H1 (cell line): ENCODE results near the gene NCK2. TPM values are rescaled to one million over a fixed set of nuclear protein-coding genes. Genes with fewer than 3 reads are reported as not detected.

ENCODE experiments used
- CTCF ChIA-PET: fragments of 300-600 bp; sonication (Branson Sonifier 250); formaldehyde crosslinking; loops from one replicate; lab custom pipeline; 2021; ENCODE audit not compliant: partially characterized antibody; lab: Charles Lee
- POLR2A ChIA-PET: fragments of 300-600 bp; sonication (Branson Sonifier 250); formaldehyde crosslinking; loops from one replicate; lab custom pipeline; 2021; ENCODE audit warnings: inconsistent platforms; ENCODE audit not compliant: partially characterized antibody; lab: Charles Lee
- DNase-seq, 2 experiments: peaks; one replicate each; pipeline versions ENCODE4 v3.0.0 to v3.0.0-alpha.2; 2010 to 2022; ENCODE audit warnings: low spot score in 2 of 2, low read depth in 1 of 2, mixed read lengths in 1 of 2
- FAIRE-seq: peaks from 2 replicates; lab custom pipeline; 2011; peaks lifted over from hg19 to GRCh38; lab: Jason Lieb, UNC
- H2AFZ ChIP-seq: 2 replicates; pipeline ENCODE4 v1.8.1; 2012; ENCODE audit warnings: low read length, inconsistent platforms
- H2AK5ac ChIP-seq: 2 replicates; pipeline ENCODE4 v1.6.1; 2013; ENCODE audit warnings: low read depth, low read length
- H2BK120ac ChIP-seq: replicated peaks from 2 replicates; pipeline ENCODE3; 2013; ENCODE audit warnings: low read depth, low read length, inconsistent platforms
- H2BK12ac ChIP-seq: 2 replicates; pipeline ENCODE4 v1.6.1; 2013; ENCODE audit warnings: low read depth, low read length
- H2BK15ac ChIP-seq: 2 replicates; pipeline ENCODE4 v1.6.1; 2013; ENCODE audit warnings: low read length
- H2BK20ac ChIP-seq: 2 replicates; pipeline ENCODE4 v1.6.1; 2013; ENCODE audit warnings: low read length
- H2BK5ac ChIP-seq: 2 replicates; pipeline ENCODE4 v1.6.1; 2013; ENCODE audit warnings: low read depth, low read length
- H3K14ac ChIP-seq: 2 replicates; pipeline ENCODE4 v1.6.1; 2013; ENCODE audit warnings: inconsistent platforms; ENCODE audit not compliant: insufficient read length
- H3K18ac ChIP-seq: 2 replicates; pipeline ENCODE4 v1.6.1; 2013; ENCODE audit warnings: low read length; ENCODE audit errors: extremely low read depth
- H3K23ac ChIP-seq: 2 replicates; pipeline ENCODE4 v1.6.1; 2013; ENCODE audit warnings: inconsistent platforms; ENCODE audit not compliant: insufficient read length
- H3K23me2 ChIP-seq: 2 replicates; pipeline ENCODE4 v1.6.1; 2013; ENCODE audit warnings: low read depth, low read length
- H3K27ac ChIP-seq: 2 replicates; pipeline ENCODE4 v1.6.1; 2011; ENCODE audit warnings: low read depth, low read length, inconsistent platforms
- H3K27me3 ChIP-seq, 4 experiments: replicated peaks in 1 of 4; 1 replicate in 1 of 4; 2 replicates in 3 of 4; pipeline versions ENCODE4 v1.6.1 to v1.8.1; 2011 to 2013; ENCODE audit warnings: low read length in 3 of 4, mild to moderate bottlenecking in 3 of 4, inconsistent platforms in 2 of 4, mixed read lengths in 2 of 4, moderate library complexity in 1 of 4; ENCODE audit not compliant: control insufficient read depth in 3 of 4, insufficient read depth in 3 of 4; ENCODE audit errors: extremely low read depth in 1 of 4
- H3K36me3 ChIP-seq, 4 experiments: 2 replicates each; pipeline versions ENCODE4 v1.6.1 to v1.8.1; 2011 to 2013; ENCODE audit warnings: mild to moderate bottlenecking in 4 of 4, low read length in 3 of 4, moderate library complexity in 2 of 4, control low read depth in 1 of 4, inconsistent platforms in 1 of 4; ENCODE audit not compliant: insufficient read depth in 4 of 4, control insufficient read depth in 2 of 4
- H3K4ac ChIP-seq: replicated peaks from 2 replicates; pipeline ENCODE3; 2013; ENCODE audit warnings: low read length, low read depth, mixed read lengths, inconsistent platforms; ENCODE audit not compliant: insufficient read length
- H3K4me1 ChIP-seq, 4 experiments: replicated peaks in 1 of 4; 1 replicate in 1 of 4; 2 replicates in 3 of 4; pipeline versions ENCODE4 v1.6.1 to v1.8.1; 2011 to 2013; ENCODE audit warnings: low read length in 3 of 4, inconsistent platforms in 2 of 4, mixed read lengths in 1 of 4; ENCODE audit not compliant: insufficient read depth in 4 of 4, control insufficient read depth in 3 of 4
- H3K4me2 ChIP-seq, 2 experiments: 2 replicates each; pipeline versions ENCODE4 v1.6.1 to v1.8.1; 2011 to 2013; ENCODE audit warnings: low read depth in 2 of 2, low read length in 2 of 2, control low read depth in 1 of 2, inconsistent platforms in 1 of 2, mild to moderate bottlenecking in 1 of 2; ENCODE audit not compliant: insufficient read depth in 1 of 2
- H3K4me3 ChIP-seq, 4 experiments: fragments of 200-600, 300-600 bp in 1 of 4; sonication (generic), shearing (Covaris generic), sonication (Bioruptor Twin) in 1 of 4; 2 replicates each; pipeline versions ENCODE4 v1.5.1 to v1.8.1; 2011 to 2016; ENCODE audit warnings: low read length in 4 of 4, low read depth in 3 of 4, control low read depth in 2 of 4, inconsistent platforms in 2 of 4, mild to moderate bottlenecking in 2 of 4, mixed read lengths in 1 of 4, moderate library complexity in 1 of 4; ENCODE audit not compliant: insufficient read depth in 2 of 4; ENCODE audit errors: extremely low read depth in 1 of 4
- H3K56ac ChIP-seq: replicated peaks from 2 replicates; pipeline ENCODE3; 2013; ENCODE audit warnings: low read depth, mild to moderate bottlenecking, mixed read lengths, low read length, inconsistent platforms; ENCODE audit not compliant: insufficient read length
- H3K79me1 ChIP-seq: 2 replicates; pipeline ENCODE4 v1.6.1; 2013; ENCODE audit warnings: low read depth, low read length, control low read depth
- H3K79me2 ChIP-seq, 2 experiments: 2 replicates each; pipeline versions ENCODE4 v1.6.1 to v1.8.1; 2012 to 2013; ENCODE audit warnings: low read length in 2 of 2, mild to moderate bottlenecking in 2 of 2, inconsistent platforms in 1 of 2; ENCODE audit not compliant: insufficient read depth in 2 of 2, control insufficient read depth in 1 of 2
- H3K9ac ChIP-seq, 4 experiments: replicated peaks in 1 of 4; 1 replicate in 1 of 4; 2 replicates in 3 of 4; pipeline versions ENCODE4 v1.6.1 to v1.8.1; 2011 to 2013; ENCODE audit warnings: low read depth in 3 of 4, low read length in 3 of 4, control low read depth in 2 of 4, mild to moderate bottlenecking in 2 of 4, moderate library complexity in 2 of 4, inconsistent platforms in 1 of 4; ENCODE audit errors: extremely low read depth in 1 of 4
- H3K9me3 ChIP-seq, 2 experiments: 2 replicates each; pipeline versions ENCODE4 v1.6.1 to v1.8.1; 2012 to 2013; ENCODE audit warnings: mild to moderate bottlenecking in 2 of 2, moderate library complexity in 2 of 2, control low read depth in 1 of 2, inconsistent platforms in 1 of 2, low read depth in 1 of 2, low read length in 1 of 2, mixed read lengths in 1 of 2; ENCODE audit not compliant: insufficient read depth in 2 of 2
- H4K20me1 ChIP-seq, 2 experiments: replicated peaks in 1 of 2; 2 replicates each; pipeline versions ENCODE3 to v1.8.1; 2011 to 2013; ENCODE audit warnings: inconsistent platforms in 2 of 2, low read length in 2 of 2, mild to moderate bottlenecking in 1 of 2; ENCODE audit not compliant: insufficient read depth in 2 of 2, control insufficient read depth in 1 of 2
- H4K5ac ChIP-seq: 2 replicates; pipeline ENCODE4 v1.6.1; 2013; ENCODE audit warnings: low read length, low read depth, mixed read lengths, inconsistent platforms; ENCODE audit not compliant: insufficient read length
- H4K8ac ChIP-seq: 2 replicates; pipeline ENCODE4 v1.8.0; 2013; ENCODE audit warnings: mild to moderate bottlenecking, moderate library complexity, low read length, inconsistent platforms; ENCODE audit not compliant: insufficient read depth; ENCODE audit errors: extremely low read depth
- H4K91ac ChIP-seq: replicated peaks from 2 replicates; pipeline ENCODE3; 2013; ENCODE audit warnings: low read length, mixed read lengths, inconsistent platforms; ENCODE audit not compliant: insufficient read length
- CBX5 ChIP-seq: fragments of 300-800, 300-1000 bp; sonication (generic); IDR thresholded peaks from 2 replicates; pipeline ENCODE4 v1.7.1; 2016; ENCODE audit warnings: antibody characterized with exemption, low read length, low read depth
- TCF12 ChIP-seq: IDR thresholded peaks from 2 replicates; pipeline ENCODE4 v1.6.1; 2011; ENCODE audit warnings: low read depth, mild to moderate bottlenecking, low read length
- WGBS, 2 experiments: shearing (Covaris generic) in 1 of 2; methylation state at CpG; one replicate each; pipeline versions ENCODE4 v1.1.6 to v1.1.7; 2013 to 2015; ENCODE audit warnings: low lambda C conversion rate in 2 of 2, mixed read lengths in 2 of 2, inconsistent platforms in 1 of 2, low coverage in 1 of 2, missing lambda C conversion rate in 1 of 2; ENCODE audit not compliant: insufficient replicate concordance in 2 of 2, insufficient coverage in 1 of 2, insufficient read length in 1 of 2; ENCODE audit errors: extremely low coverage in 1 of 2, missing lambda C conversion rate in 1 of 2; 5-methylcytosine and 5-hydroxymethylcytosine counted together
- polyA plus RNA-seq, 7 experiments: library from polyadenylated mRNA; depleted of rRNA in 3 of 7; stranded (reverse) in 5 of 7; unstranded in 2 of 7; fragments of >200 nt in 5 of 7; fragments of 200-250 nt in 2 of 7; gene quantifications; 1 replicate in 5 of 7; 2 replicates in 1 of 7; 4 replicates in 1 of 7; pipeline versions ENCODE4 v1.2.1 to v1.2.3, GENCODE V29; 2011 to 2013; ENCODE audit warnings: missing spikeins in 2 of 7, mixed read lengths in 2 of 7
- total RNA-seq: library from RNA; stranded (reverse); fragmentation: NEBNext Ultra II Directional; extraction: Animal tissue kit (Norgen Biotek cat#: 25700); gene quantifications from 2 replicates; pipeline ENCODE4 v1.2.1, GENCODE V29; 2021

Gene NCK2
- total and polyA plus RNA-seq, 2 of the 8 experiments (the other 6 are each of a cell fraction or from before 2014, with no cell fraction given), result 30.3 to 65.7 TPM

DNA sequence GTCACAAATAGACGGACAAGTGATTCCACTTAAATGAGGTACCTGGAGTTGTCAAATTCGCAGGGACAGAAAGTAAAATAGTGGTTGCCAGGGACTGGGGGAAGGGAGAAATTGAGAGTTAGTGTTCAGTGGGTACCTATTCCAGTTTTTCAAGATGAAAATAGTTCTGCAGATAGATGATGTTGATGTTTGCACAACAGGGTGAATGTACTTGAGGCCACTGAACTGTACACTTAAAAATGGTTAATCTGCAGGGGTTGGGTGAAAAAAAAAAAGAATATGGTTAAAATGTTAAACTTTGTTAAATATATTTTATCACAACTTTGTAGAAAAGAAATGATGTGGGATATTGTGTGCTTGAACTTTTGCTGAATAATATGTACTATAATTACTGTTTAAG is 102.3 kb downstream of the NCK2 start:
- no peak overlapping the region for H2BK5ac ChIP-seq
- peaks cover 2% of the 10 kb centered on the region; the same call in 1 of the 2 replicates for H3K79me1 ChIP-seq
- H3K9me3 ChIP-seq, result no peaks in the 10 kb centered on the region
- H2BK20ac ChIP-seq, result no peak overlapping the region
- DNase-seq (no peak), FAIRE-seq (no peak)
- H3K4me3 ChIP-seq, result no peak overlapping the region
- H3K27me3 ChIP-seq, result no peaks in the 10 kb centered on the region
- ChIA-PET POLR2A (no interaction called here), CTCF (interaction anchor here (0.6 to 0.9 kb wide), 2 partner anchors 49 to 68 kb away, joined by 3 to 4 read pairs; no protein-coding TSS in a partner anchor)
- H3K9ac ChIP-seq, result no peak overlapping the region
- H2AFZ ChIP-seq, result no peak overlapping the region
- no peak overlapping the region for H4K8ac ChIP-seq
- no peak overlapping the region for H2BK12ac ChIP-seq
- H3K36me3 ChIP-seq, result no peaks in the 10 kb centered on the region
- H3K79me2 ChIP-seq, result peaks cover 0 to 46% of the 10 kb centered on the region in 2 experiments; a peak in 3 of 4 replicates
- H3K4me2 ChIP-seq, result no peak overlapping the region
- H4K91ac ChIP-seq, result no peak overlapping the region
- no peak overlapping the region for H3K56ac ChIP-seq
- H3K23ac ChIP-seq, result no peak overlapping the region
- H3K14ac ChIP-seq, result no peak overlapping the region
- no peak overlapping the region for H3K4ac ChIP-seq
- peaks cover 0 to 7% of the 10 kb centered on the region in 2 experiments for H4K20me1 ChIP-seq
- no peak overlapping the region for H2BK15ac ChIP-seq
- H3K4me1 ChIP-seq, result peaks cover 0 to 15% (median 5%) of the 10 kb centered on the region in 4 experiments; a peak in 4 of 7 replicates
- no peak overlapping the region for H2AK5ac ChIP-seq
- H3K27ac ChIP-seq, result no peak overlapping the region
- H4K5ac ChIP-seq, result no peak overlapping the region
- no peaks in the 10 kb centered on the region for H3K23me2 ChIP-seq
- no peak overlapping the region for H3K18ac ChIP-seq
- WGBS, 2 experiments, result 83% methylated on average over 2 of the region's 2 CpGs; no CpG with 5 or more reads in 1 of the 2 experiments
- H2BK120ac ChIP-seq, result no peak overlapping the region
- no peak for TF ChIP-seq CBX5
- TF ChIP-seq TCF12, result no peak
